HG03460 (cell line): ENCODE results near the gene ARID1B.
"Not testable (repeated sequence)": the region's sequence is repeated elsewhere in the genome, so short reads cannot be mapped to it uniquely, and the experiment has no call there.

Experiments
- ATAC-seq: cut with Tn5 transposase; IDR thresholded peaks from one replicate; pipeline ENCODE4 v1.9.1; 2021; ENCODE audit not compliant: unreplicated experiment

Gene ARID1B

GRCh38 chr6:156928972-156929371, 151.8 kb downstream of the ARID1B start:
- ATAC-seq = no peak

- ATAC-seq = no peak
Observed at GRCh38 chr6:156931283-156931682, 154.1 kb downstream of the ARID1B start.

- ATAC-seq = no peak
Observed at GRCh38 chr6:156933201-156934068, 156.3 kb downstream of the ARID1B start.

GRCh38 chr6:156934069-156934460, 156.9 kb downstream of the ARID1B start:
- no peak for ATAC-seq

GRCh38 chr6:156935000-156935399, 157.8 kb downstream of the ARID1B start:
- no peak for ATAC-seq

GRCh38 chr6:156938143-156938542, 161.0 kb downstream of the ARID1B start:
- no peak for ATAC-seq

- no peak for ATAC-seq
Observed at GRCh38 chr6:156940221-156940620, 163.0 kb downstream of the ARID1B start.

- ATAC-seq = no peak
Observed at GRCh38 chr6:156942266-156942665, 165.1 kb downstream of the ARID1B start.

GRCh38 chr6:156943166-156943565, 166.0 kb downstream of the ARID1B start:
- ATAC-seq = no peak

GRCh38 chr6:156943816-156944215, 166.6 kb downstream of the ARID1B start:
- ATAC-seq = no peak

- ATAC-seq = no peak
Observed at GRCh38 chr6:156944412-156944811, 167.2 kb downstream of the ARID1B start.

GRCh38 chr6:156945789-156946172, 168.6 kb downstream of the ARID1B start:
- ATAC-seq = not testable (repeated sequence)

GRCh38 chr6:156946370-156946936, 169.3 kb downstream of the ARID1B start:
- ATAC-seq = no peak

- no peak for ATAC-seq
Observed at GRCh38 chr6:156948277-156948676, 171.1 kb downstream of the ARID1B start.

- no peak for ATAC-seq
Observed at GRCh38 chr6:156948807-156949206, 171.6 kb downstream of the ARID1B start.

GRCh38 chr6:156949376-156949775, 172.2 kb downstream of the ARID1B start:
- ATAC-seq = no peak

GRCh38 chr6:156950084-156950483, 172.9 kb downstream of the ARID1B start:
- no peak for ATAC-seq

- ATAC-seq = no peak
Observed at GRCh38 chr6:156950531-156950930, 173.4 kb downstream of the ARID1B start.

GRCh38 chr6:156952401-156952800, 175.2 kb downstream of the ARID1B start:
- no peak for ATAC-seq

- ATAC-seq = no peak
Observed at GRCh38 chr6:156953127-156953478, 175.9 kb downstream of the ARID1B start.

GRCh38 chr6:156953479-156954146, 176.4 kb downstream of the ARID1B start:
- ATAC-seq = no peak

GRCh38 chr6:156954191-156954590, 177.0 kb downstream of the ARID1B start:
- no peak for ATAC-seq
